Measurements from ENCODE around the gene H1-8.

The H1-8 gene

DNA sequence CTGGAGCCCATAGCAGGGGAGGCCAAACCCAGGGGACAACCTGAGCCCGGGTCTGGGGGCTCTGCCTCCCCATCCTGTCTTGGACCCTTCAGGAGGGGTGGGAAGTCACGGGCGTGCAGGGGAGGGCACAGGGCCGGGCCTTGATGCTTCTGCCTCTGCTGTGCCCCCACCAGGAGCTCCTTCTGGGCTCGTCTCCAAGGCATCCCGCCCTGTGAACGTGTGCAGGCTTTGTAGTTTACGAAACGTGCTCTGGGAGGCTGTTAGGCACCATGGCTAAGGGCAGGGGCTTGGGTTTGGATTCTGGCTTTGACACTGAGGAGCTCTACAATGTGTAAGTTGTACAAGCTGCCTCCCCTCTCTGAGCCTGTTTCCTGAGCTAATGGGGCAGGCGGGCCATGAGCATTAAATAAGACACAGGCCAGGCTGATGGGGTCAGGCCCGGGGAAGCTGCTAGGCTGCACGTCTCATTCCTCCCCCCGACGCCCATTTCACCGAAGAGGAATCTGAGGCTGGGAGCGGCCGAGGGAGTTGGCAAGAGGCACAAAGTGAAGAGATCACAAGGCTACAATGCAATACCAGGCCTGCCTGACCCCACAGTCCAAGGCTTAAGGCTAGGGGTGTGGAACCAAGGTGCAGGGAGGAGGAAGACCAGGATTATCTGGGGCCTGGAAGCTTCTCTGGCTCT, 43.9 kb downstream of the H1-8 start (continued):
- TF ChIP-seq ZNF565 (CRISPR knock-in tag; conservative IDR thresholded peaks at IDR 0.05; ENCODE audit: low read depth) (no peak), ZNF70 (CRISPR knock-in tag; IDR thresholded peaks at IDR 0.05) (no peak), ZFP30 (CRISPR knock-in tag; IDR thresholded peaks at IDR 0.05) (no peak), ISL1 (CRISPR knock-in tag; IDR thresholded peaks at IDR 0.05) (no peak), ARNTL (CRISPR knock-in tag; IDR thresholded peaks at IDR 0.05; ENCODE audit: borderline replicate concordance, low read depth) (no peak)

DNA sequence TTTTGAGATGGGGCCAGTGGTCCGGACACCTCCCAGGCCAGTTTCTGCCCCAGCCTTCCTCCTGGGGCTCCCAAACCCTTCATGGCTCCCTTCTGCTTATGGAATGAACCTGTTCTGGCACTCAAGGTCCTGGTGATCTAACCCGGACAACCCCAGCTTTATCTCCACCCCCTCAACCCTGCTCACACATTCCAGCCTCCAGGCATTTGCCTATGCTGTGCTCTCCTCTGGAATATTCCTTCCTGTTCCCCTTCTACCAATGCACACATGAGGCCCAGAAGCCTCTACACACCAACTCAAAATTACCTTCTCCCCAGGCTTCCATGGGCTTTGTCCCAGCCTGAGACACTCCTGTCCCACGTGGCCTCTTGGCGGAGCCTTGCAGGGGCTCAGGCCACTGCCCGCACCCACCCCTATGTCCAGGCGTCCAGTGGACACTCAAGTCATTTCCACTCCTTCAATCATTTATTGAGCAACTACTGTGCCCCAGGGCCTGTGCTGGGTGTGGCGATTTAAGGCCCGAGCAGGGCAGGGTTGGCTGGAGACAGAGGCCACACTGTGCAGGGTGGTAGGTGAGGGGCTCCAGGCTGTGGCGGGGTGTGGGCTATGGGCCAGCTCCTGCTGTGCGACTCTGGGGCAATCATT, 44.7 kb downstream of the H1-8 start:
- TF ChIP-seq TCF4 (CRISPR knock-in tag; IDR thresholded peaks at IDR 0.05; ENCODE audit: borderline replicate concordance) (no peak), ZFP3 (CRISPR knock-in tag; IDR thresholded peaks at IDR 0.05) (no peak), CSDC2 (CRISPR knock-in tag; IDR thresholded peaks at IDR 0.05) (no peak), SNAI2 (CRISPR knock-in tag; IDR thresholded peaks at IDR 0.05) (no peak), ZNF565 (CRISPR knock-in tag; conservative IDR thresholded peaks at IDR 0.05; ENCODE audit: low read depth) (no peak), GLIS3 (CRISPR knock-in tag; IDR thresholded peaks at IDR 0.05) (no peak), ISL1 (CRISPR knock-in tag; IDR thresholded peaks at IDR 0.05) (no peak), OSR1 (CRISPR knock-in tag; IDR thresholded peaks at IDR 0.05) (no peak), ARNTL (CRISPR knock-in tag; IDR thresholded peaks at IDR 0.05; ENCODE audit: borderline replicate concordance, low read depth) (no peak), ZNF8 (CRISPR knock-in tag; IDR thresholded peaks at IDR 0.05) (no peak), ZFP30 (CRISPR knock-in tag; IDR thresholded peaks at IDR 0.05) (no peak), RARB (CRISPR knock-in tag; IDR thresholded peaks at IDR 0.05) (no peak)
- TF ChIP-seq, protein P1, sequence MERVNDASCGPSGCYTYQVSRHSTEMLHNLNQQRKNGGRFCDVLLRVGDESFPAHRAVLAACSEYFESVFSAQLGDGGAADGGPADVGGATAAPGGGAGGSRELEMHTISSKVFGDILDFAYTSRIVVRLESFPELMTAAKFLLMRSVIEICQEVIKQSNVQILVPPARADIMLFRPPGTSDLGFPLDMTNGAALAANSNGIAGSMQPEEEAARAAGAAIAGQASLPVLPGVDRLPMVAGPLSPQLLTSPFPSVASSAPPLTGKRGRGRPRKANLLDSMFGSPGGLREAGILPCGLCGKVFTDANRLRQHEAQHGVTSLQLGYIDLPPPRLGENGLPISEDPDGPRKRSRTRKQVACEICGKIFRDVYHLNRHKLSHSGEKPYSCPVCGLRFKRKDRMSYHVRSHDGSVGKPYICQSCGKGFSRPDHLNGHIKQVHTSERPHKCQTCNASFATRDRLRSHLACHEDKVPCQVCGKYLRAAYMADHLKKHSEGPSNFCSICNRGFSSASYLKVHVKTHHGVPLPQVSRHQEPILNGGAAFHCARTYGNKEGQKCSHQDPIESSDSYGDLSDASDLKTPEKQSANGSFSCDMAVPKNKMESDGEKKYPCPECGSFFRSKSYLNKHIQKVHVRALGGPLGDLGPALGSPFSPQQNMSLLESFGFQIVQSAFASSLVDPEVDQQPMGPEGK (CRISPR knock-in tag; IDR thresholded peaks at IDR 0.05; ENCODE audit: borderline replicate concordance): no peak
- TF ChIP-seq, protein P2, sequence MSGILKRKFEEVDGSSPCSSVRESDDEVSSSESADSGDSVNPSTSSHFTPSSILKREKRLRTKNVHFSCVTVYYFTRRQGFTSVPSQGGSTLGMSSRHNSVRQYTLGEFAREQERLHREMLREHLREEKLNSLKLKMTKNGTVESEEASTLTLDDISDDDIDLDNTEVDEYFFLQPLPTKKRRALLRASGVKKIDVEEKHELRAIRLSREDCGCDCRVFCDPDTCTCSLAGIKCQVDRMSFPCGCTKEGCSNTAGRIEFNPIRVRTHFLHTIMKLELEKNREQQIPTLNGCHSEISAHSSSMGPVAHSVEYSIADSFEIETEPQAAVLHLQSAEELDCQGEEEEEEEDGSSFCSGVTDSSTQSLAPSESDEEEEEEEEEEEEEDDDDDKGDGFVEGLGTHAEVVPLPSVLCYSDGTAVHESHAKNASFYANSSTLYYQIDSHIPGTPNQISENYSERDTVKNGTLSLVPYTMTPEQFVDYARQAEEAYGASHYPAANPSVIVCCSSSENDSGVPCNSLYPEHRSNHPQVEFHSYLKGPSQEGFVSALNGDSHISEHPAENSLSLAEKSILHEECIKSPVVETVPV (CRISPR knock-in tag; IDR thresholded peaks at IDR 0.05): no peak
- TF ChIP-seq, protein P3, sequence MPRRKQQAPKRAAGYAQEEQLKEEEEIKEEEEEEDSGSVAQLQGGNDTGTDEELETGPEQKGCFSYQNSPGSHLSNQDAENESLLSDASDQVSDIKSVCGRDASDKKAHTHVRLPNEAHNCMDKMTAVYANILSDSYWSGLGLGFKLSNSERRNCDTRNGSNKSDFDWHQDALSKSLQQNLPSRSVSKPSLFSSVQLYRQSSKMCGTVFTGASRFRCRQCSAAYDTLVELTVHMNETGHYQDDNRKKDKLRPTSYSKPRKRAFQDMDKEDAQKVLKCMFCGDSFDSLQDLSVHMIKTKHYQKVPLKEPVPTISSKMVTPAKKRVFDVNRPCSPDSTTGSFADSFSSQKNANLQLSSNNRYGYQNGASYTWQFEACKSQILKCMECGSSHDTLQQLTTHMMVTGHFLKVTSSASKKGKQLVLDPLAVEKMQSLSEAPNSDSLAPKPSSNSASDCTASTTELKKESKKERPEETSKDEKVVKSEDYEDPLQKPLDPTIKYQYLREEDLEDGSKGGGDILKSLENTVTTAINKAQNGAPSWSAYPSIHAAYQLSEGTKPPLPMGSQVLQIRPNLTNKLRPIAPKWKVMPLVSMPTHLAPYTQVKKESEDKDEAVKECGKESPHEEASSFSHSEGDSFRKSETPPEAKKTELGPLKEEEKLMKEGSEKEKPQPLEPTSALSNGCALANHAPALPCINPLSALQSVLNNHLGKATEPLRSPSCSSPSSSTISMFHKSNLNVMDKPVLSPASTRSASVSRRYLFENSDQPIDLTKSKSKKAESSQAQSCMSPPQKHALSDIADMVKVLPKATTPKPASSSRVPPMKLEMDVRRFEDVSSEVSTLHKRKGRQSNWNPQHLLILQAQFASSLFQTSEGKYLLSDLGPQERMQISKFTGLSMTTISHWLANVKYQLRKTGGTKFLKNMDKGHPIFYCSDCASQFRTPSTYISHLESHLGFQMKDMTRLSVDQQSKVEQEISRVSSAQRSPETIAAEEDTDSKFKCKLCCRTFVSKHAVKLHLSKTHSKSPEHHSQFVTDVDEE (CRISPR knock-in tag; IDR thresholded peaks at IDR 0.05): no peak
- TF ChIP-seq, protein P4, sequence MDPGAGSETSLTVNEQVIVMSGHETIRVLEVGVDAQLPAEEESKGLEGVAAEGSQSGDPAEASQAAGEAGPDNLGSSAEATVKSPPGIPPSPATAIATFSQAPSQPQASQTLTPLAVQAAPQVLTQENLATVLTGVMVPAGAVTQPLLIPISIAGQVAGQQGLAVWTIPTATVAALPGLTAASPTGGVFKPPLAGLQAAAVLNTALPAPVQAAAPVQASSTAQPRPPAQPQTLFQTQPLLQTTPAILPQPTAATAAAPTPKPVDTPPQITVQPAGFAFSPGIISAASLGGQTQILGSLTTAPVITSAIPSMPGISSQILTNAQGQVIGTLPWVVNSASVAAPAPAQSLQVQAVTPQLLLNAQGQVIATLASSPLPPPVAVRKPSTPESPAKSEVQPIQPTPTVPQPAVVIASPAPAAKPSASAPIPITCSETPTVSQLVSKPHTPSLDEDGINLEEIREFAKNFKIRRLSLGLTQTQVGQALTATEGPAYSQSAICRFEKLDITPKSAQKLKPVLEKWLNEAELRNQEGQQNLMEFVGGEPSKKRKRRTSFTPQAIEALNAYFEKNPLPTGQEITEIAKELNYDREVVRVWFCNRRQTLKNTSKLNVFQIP (CRISPR knock-in tag; IDR thresholded peaks at IDR 0.05; ENCODE audit: borderline replicate concordance, low read depth): no peak
- ATAC-seq: no peak; the same call in 2 of the 3 replicates

DNA sequence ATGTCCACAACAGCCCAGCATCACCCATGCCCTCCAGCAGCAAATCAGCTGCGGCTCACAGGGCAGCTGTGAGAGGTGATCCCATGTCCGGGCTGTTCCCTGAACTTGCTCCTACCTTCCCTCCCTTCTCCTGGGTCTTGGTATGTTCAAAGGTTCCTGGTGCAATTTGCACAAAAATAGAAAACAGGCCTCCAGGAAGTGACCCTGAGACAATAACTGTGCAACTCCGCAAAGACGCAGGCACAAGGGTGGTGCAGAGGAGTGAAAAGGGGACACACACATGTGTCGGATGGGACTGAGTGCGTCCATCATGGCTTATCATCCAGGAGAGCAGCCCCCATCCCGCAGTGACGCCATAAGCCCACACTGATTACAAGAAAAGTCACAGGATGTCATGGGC, 47.2 kb downstream of the H1-8 start:
- no peak for ATAC-seq

More for the DNA sequence above, 47.2 kb downstream of the H1-8 start:
- TF ChIP-seq ZC3H10 (CRISPR knock-in tag; IDR thresholded peaks at IDR 0.05): no peak
- TF ChIP-seq, protein P1 (CRISPR knock-in tag; IDR thresholded peaks at IDR 0.05; ENCODE audit: borderline replicate concordance): no peak
- TF ChIP-seq ARNTL (CRISPR knock-in tag; IDR thresholded peaks at IDR 0.05; ENCODE audit: borderline replicate concordance, low read depth): no peak
- no peak for TF ChIP-seq ISL1 (CRISPR knock-in tag; IDR thresholded peaks at IDR 0.05)
